GM12892 (cell line): ENCODE results near the gene TYK2.

Source experiments
- POLR2A ChIP-seq: IDR thresholded peaks from 2 replicates; pipeline ENCODE4 v1.6.1; 2011; ENCODE audit warnings: low read depth, low read length, control low read depth
- TAF1 ChIP-seq: IDR thresholded peaks from 2 replicates; pipeline ENCODE4 v1.6.1; 2011; ENCODE audit warnings: low read depth, mild to moderate bottlenecking, control low read depth, low read length, borderline replicate concordance

GRCh38 chr19:10343495-10343894, 36.9 kb downstream of the TYK2 start:
- TF ChIP-seq POLR2A (no peak), TAF1 (no peak)
